ENCODE results near the gene FAM3B.

Gene FAM3B

GRCh38 chr21:41399246-41399800, 82.7 kb downstream of the FAM3B start:
- no peak for DNase-seq

- DNase-seq, result no peak
Measured at GRCh38 chr21:41402231-41402630, 85.6 kb downstream of the FAM3B start.

- DNase-seq, result no peak
Measured at GRCh38 chr21:41402796-41403195, 86.2 kb downstream of the FAM3B start.

- DNase-seq, result no peak
Measured at GRCh38 chr21:41403331-41403730, 86.7 kb downstream of the FAM3B start.

- no peak for DNase-seq
Measured at GRCh38 chr21:41403966-41404365, 87.4 kb downstream of the FAM3B start.

GRCh38 chr21:41405321-41405720, 88.7 kb downstream of the FAM3B start:
- DNase-seq, result no peak

GRCh38 chr21:41406340-41406739, 89.7 kb downstream of the FAM3B start:
- DNase-seq, result no peak

All from NCI-H345 (cell line).